NCI-H187 treated with DMSO at 0.1 percent for 48 hours (cell line): ENCODE results near the gene CDC42BPB.

Experiments
- DNase-seq: peaks from one replicate; lab custom pipeline; 2025; lab: John Stamatoyannopoulos, UW

CDC42BPB gene

GRCh38 chr14:103073367-103073875, 16.1 kb upstream of the CDC42BPB start:
- no peak for DNase-seq

- no peak for DNase-seq
Measured at GRCh38 chr14:103072595-103073366, 15.4 kb upstream of the CDC42BPB start.

GRCh38 chr14:103071544-103072251, 14.3 kb upstream of the CDC42BPB start:
- no peak for DNase-seq

- DNase-seq: no peak
Measured at GRCh38 chr14:103070971-103071542, 13.7 kb upstream of the CDC42BPB start.

- no peak for DNase-seq
Measured at GRCh38 chr14:103070263-103070885, 13.0 kb upstream of the CDC42BPB start.

- DNase-seq: no peak
Measured at GRCh38 chr14:103068351-103069073, 11.2 kb upstream of the CDC42BPB start.

- no peak for DNase-seq
Measured at GRCh38 chr14:103067231-103067954, 10.0 kb upstream of the CDC42BPB start.

GRCh38 chr14:103066399-103066798, 9.1 kb upstream of the CDC42BPB start:
- no peak for DNase-seq

- no peak for DNase-seq
Measured at GRCh38 chr14:103065861-103066260, 8.5 kb upstream of the CDC42BPB start.

- no peak for DNase-seq
Measured at GRCh38 chr14:103064978-103065377, 7.6 kb upstream of the CDC42BPB start.

- no peak for DNase-seq
Measured at GRCh38 chr14:103064436-103064835, 7.1 kb upstream of the CDC42BPB start.

- no peak for DNase-seq
Measured at GRCh38 chr14:103061482-103061976, 4.2 kb upstream of the CDC42BPB start.

GRCh38 chr14:103059556-103059955, 2.2 kb upstream of the CDC42BPB start:
- no peak for DNase-seq

- DNase-seq: no peak
Measured at GRCh38 chr14:103058164-103059055, 1.1 kb upstream of the CDC42BPB start.

- DNase-seq: no peak
Measured at GRCh38 chr14:103057028-103057371, 349 bp downstream of the CDC42BPB start.

- no peak for DNase-seq
Measured at GRCh38 chr14:103056322-103057027, 874 bp downstream of the CDC42BPB start.

GRCh38 chr14:103055695-103056094, 1.7 kb downstream of the CDC42BPB start:
- no peak for DNase-seq

- no peak for DNase-seq
Measured at GRCh38 chr14:103052407-103052806, 4.9 kb downstream of the CDC42BPB start.

GRCh38 chr14:103050935-103051334, 6.4 kb downstream of the CDC42BPB start:
- no peak for DNase-seq
